ENCODE measurements around the gene CTNNA2. TPM values are rescaled to one million over a fixed set of nuclear protein-coding genes. Genes with fewer than 3 reads are reported as not detected.

The CTNNA2 gene
- total RNA-seq, 1 experiment from 2014 or later, result 5.5 TPM

GRCh38 chr2:80302314-80303005, 789.6 kb downstream of the CTNNA2 start:
- no peaks in the 10 kb centered on the region for H3K79me2 ChIP-seq (ENCODE audit: insufficient read depth, low read length)
- no peak overlapping the region for H2AFZ ChIP-seq (ENCODE audit: low read length)
- H2BK15ac ChIP-seq (ENCODE audit: low read depth, low read length), result no peak overlapping the region
- no peak overlapping the region for H3K27ac ChIP-seq (ENCODE audit: insufficient read length, low read depth, low read length)
- H2AK5ac ChIP-seq (ENCODE audit: insufficient read length, low read length), result no peak overlapping the region
- Mint-ChIP-seq H3K9me3 (peaks cover 0 to 2% of the 10 kb centered on the region in 2 experiments; a peak in 3 of 5 replicates), H3K27me3 (ENCODE audit: low read depth) (peaks cover 72% of the 10 kb centered on the region), H3K36me3 (ENCODE audit: insufficient read depth in 1 of 3, low read depth in 3 of 3) (peaks cover 0 to 2% (median 0%) of the 10 kb centered on the region in 3 experiments; a peak in 1 of 7 replicates), H3K4me1 (peaks cover 65 to 78% of the 10 kb centered on the region in 2 experiments), H3K4me3 (peak overlapping the region; percentile 63 to 84), H3K27ac (no peak overlapping the region)
- H3K56ac ChIP-seq (ENCODE audit: insufficient read length, low read depth, low read length), result no peak overlapping the region
- peak overlapping the region; percentile 51 for H3K14ac ChIP-seq (ENCODE audit: insufficient read depth, low read length)
- TF ChIP-seq CTCF (conservative IDR thresholded peaks at IDR 0.05), result no peak
- no peak overlapping the region for H4K5ac ChIP-seq (ENCODE audit: insufficient read length, low read depth, low read length)
- H3K18ac ChIP-seq (ENCODE audit: insufficient read length, low read depth, low read length), result no peak overlapping the region
- H3K4me2 ChIP-seq (ENCODE audit: insufficient read depth, insufficient read length, low read length), result peak overlapping the region; percentile 82
- no peak overlapping the region for H3K9ac ChIP-seq (ENCODE audit: extremely low read depth, insufficient read length, low read length)
- peaks cover 41% of the 10 kb centered on the region for H3K27me3 ChIP-seq (ENCODE audit: insufficient read depth, low read length)
- no peaks in the 10 kb centered on the region for H3K9me3 ChIP-seq (ENCODE audit: control insufficient read depth, low read depth, low read length)
- H3T11ph ChIP-seq (ENCODE audit: low read length), result no peak overlapping the region
- no peaks in the 10 kb centered on the region for H4K20me1 ChIP-seq (ENCODE audit: control insufficient read depth, insufficient read depth, insufficient read length)
- H3K23ac ChIP-seq (ENCODE audit: insufficient read length, low read depth, low read length), result no peak overlapping the region
- H3K23me2 ChIP-seq (ENCODE audit: insufficient read length, low read depth, low read length, poor library complexity, severe bottlenecking), result peaks cover 22% of the 10 kb centered on the region
- no CpG with 5 or more reads among the region's 50 CpGs for WGBS (ENCODE audit: extremely low coverage, insufficient read length, low lambda C conversion rate)
- no peak overlapping the region for H2BK12ac ChIP-seq (ENCODE audit: insufficient read length, low read depth, low read length)
- H3K79me1 ChIP-seq (ENCODE audit: insufficient read depth, low read depth, low read length, poor library complexity, severe bottlenecking), result no peaks in the 10 kb centered on the region
- no peak overlapping the region for H2BK120ac ChIP-seq (ENCODE audit: low read depth, low read length, poor library complexity, severe bottlenecking)
- DNase-seq, result peak; percentile 39
- no peak overlapping the region for H4K8ac ChIP-seq (replicated peaks; ENCODE audit: insufficient read length, low read depth, low read length)
- H2BK20ac ChIP-seq (ENCODE audit: low read depth, low read length, poor library complexity, severe bottlenecking), result no peak overlapping the region
- no peak overlapping the region for H4K91ac ChIP-seq (ENCODE audit: insufficient read length, low read depth, low read length)
- H3K4ac ChIP-seq (ENCODE audit: low read depth, low read length), result no peak overlapping the region
- H3K4me1 ChIP-seq (ENCODE audit: insufficient read depth, low read length), result peaks cover 15% of the 10 kb centered on the region; the same call in 1 of the 2 replicates
- no peak overlapping the region for H2BK5ac ChIP-seq (ENCODE audit: insufficient read length, low read length)

All from H9 (cell line).